NCI-H187 (cell line): ENCODE results near the gene ARAP1.

ENCODE experiments used
- DNase-seq, 2 experiments: peaks; one replicate each; lab custom pipeline; 2025; lab: John Stamatoyannopoulos, UW

ARAP1 gene

DNA sequence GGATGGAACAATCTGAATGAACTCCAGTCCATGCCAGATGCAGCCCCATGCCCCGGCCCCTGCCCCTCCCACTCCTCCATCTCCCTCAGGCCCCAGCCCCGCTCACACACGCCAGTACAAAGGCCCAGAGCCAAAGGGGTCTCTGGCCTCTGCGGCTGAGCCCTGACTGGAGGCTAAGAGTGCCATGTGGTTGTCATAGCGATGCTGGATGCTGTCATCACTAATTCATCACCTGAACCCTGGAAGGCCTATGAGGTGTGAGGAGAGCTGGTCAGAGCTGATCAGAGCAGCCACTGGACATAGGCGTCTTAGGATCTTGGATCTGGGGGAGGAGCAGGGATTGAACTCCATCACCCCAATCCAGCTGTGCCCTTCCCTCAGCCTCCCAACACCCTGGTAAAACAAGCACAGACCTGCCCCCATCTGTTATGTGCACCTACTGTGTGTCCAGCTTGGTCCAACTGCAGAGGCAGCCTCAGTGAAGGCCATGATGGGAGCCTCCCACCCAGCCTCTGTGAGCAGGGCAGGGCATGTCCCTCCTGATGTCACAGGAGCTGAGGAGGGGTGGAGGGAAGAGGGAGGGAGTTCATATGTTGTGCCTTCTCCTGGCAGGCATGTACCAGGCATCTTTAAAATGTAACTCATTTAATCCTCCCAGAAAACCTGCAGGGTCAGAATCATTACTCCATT is 94.7 kb downstream of the ARAP1 start:
- DNase-seq: no peak

DNA sequence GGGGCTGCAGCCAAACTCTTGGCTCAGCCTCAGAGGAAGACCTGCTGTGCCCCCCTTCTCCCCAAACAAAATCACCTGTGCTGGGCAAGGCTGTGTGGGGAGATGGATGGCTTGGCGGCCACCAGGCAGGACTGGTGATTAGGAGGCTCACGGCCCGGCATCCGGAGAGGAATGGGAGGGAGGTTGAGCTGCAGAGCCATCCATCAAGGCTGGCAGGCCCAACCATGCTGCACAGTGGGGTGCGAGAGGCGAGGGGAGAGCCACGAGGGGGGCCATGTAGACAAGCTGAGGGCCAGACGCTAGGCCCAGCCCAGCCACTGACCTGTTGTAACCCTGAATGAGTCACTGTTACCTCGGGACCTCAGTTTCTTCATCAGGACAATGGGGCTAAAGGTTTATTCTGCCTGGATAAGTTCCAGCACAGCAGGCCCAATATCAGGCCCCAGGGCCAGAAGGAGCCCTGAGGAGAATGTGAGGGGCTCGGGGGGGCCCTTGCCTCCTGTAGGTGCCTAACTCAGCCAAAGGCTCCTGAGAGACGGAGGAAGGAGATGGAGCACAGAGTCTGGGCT is 96.2 kb downstream of the ARAP1 start:
- no peak for DNase-seq

DNA sequence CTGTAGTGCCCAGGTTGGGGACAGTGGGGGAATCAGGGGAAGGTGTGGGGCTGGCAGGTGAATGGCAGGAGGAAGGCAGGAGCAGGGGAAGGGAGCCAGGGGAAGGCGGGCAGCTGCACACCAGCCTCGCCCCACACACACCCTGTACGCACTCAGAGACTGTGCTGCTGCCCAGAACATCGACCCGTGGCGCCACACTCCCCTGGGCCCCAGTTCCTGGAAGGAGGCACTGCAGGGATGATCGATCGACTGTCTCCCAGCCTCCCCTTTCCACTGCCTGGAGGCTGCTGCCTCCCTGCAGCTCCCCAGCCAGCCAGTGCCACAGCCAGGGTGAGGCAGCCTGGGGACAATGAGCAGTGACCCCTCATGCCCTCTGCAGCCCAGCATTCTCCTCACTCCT is 97.2 kb downstream of the ARAP1 start:
- peak; percentile 17 to 29 for DNase-seq

DNA sequence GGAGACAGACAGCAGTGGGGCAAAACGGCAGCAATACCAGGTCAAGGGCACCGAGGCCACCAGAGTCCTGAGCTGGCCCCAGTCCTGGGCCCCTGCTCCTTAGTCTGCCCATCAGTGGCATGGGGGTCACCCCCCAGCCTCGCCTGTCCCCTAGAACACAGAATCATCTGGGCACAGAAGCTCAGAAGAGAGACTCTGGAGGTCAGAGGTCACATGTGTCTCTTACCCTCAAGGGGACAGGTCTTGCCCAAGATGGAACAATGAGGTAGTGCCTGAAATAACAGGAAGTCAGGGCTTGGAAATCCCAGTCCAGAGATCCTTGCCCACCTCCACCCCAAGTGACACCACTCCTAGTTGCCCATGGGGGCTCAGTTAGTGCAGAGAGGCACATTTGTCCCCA is 98.6 kb downstream of the ARAP1 start:
- DNase-seq: no peak

DNA sequence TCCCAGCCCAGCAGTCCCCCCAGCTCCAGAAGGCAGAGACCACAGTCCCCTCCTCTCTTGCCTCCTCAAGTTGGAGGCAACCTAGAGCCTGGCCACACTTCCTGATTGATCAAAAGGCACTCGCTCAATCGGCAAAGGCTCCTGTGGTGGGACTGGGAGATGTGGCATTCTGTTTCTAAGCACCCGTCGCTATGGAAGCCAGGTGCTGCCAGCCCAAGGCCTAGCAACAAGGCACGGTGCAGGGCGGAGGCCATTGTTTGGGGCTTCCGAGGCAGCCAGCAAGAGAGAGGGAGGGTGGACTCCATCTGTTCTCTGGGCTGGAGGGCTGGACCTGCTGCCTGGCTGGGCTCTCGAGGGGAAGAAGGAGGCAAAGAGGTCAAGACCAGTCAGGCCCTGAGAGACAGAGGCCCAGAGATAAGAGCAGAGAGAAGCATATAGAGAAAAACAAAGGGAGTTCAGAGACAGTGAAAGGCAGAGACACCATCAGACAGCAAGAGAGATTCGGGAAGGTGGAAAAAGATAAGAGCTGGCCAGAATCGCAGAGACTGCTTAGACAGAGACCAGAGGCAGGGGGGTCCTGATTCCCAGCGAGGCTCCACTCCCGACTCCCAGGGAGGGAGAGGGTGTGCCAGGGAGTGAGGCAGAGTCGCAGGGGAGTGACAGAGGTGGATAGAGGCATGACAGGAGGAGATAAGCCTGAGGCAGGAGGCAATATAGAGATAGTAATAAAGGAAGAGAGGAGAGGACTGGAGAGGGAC is 99.2 kb downstream of the ARAP1 start:
- DNase-seq: peak; percentile 60 to 71

DNA sequence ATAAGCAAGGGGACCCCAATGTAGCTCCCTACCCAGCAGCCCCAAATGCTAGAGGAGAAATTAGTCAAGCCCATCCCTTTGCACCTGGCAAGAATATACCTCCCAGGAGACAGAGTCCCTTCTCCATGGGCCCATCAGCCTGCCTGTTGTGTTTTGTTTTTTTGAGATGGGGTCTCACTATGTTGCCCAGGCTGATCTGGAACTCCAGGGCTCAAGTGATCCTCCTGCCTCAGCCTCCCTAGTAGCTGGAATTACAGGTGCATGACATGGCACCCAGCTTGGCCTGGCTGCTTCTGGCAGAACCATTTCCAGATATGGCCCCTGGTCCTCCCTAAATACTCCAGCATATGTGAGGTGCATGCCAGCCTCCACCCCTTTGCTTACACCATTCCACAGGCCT is 100.1 kb downstream of the ARAP1 start:
- DNase-seq: no peak

DNA sequence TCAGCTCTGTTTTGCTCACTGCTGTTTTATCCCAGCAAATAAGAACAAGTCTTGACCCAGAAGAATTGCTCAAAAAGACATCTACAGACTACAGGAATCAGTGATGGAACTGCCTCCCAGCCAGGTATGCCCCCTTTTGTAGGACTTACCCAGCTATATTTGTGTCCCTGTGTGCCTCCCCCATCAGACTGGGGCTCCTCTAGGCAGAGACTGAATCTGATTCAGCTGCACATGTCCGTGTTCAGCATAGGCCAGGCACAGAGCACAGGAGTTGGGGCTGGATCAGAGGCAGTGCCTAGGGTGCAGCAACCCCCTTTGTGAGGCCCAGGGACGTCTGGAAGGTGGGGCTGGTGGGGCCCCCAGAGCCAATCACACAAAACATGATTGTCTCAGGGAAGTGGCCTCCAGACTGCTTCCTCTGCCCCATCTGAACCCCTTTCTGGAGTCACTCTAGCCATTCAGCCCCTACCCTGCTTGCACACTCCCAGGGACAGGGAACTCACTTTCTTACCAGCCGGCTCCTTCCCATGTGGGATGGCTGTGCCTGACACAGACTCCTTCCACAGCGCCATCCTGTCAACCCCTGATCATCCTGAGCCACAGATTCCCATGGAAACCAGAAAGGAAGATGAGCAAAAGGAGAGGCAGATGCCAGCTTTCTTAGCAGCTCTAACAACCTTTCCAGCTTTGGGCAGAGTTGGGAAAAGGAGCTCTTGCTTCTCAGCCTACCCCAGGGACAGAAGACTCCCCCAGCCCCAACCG is 102.8 kb downstream of the ARAP1 start:
- no peak for DNase-seq

DNA sequence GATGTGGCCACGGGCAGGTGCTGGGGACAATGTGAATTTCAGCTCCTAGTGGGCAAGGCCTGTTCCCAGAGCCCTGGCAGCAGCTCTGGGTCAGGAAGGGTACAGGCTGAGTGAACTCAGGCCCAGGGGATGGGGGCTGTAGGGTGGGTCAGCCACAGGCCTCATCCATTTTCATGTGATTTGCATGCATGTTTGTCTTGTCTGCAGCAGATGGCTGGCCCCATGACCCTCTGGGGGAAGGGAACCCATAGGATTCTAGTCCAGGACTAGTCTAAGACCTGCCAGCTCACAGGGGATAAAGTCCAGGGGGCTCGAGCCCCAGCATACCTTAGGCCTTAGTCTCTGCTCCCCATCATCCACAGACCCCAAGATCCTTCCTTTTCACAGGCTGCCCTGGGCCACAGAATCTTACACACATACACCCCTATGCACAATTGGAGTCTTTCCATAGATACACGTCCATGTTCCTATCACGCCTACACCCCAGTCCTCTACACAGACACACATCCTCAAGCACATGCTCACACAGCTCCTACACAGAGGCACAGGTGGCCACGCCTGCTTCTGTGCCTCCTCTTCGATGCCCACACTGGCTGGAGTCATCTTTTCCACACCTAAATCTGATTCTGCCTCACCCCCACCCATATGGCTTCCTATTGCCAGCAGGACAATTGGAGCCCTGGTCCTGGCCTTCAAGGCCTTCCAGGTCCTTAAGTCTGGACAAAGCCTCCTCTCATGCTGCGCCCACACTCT is 103.6 kb downstream of the ARAP1 start:
- DNase-seq: no peak

DNA sequence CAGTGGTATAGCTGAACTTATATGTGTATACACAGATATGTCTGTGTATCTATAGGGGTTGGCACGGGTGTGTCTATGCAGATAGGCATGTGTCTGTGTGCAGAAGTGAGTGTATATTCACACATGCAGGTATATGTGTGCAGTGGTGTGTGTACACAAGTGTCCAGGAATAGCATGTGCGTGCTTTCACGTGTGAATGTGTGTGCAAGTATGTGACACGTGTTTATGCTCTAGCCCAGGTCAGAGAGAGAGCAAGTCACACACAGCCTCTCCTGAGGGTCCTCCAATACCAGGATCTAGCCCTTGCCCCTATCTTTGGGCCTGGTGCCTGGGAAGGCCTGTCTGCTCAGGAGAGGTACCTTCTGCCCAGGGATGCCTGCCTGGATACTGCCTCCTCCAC is 104.3 kb downstream of the ARAP1 start:
- no peak for DNase-seq

DNA sequence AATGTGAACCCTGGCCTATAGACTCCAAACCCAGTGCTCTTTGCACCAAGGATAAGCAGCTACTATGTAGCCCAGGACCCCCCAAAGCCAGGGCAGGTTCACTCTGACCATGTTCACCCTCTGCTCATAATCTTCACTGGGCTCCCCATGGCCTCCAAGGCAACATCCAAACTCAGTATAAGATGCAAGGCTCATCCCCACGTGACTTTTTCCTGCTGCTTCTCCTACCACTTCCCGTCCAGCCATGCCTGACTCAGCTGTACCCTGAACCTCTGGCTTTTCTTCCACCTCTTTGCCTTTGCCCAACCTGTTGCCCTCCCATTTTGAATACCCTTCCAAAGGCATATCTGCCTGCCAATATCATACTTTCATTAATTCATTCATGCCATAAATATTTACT is 105.7 kb downstream of the ARAP1 start:
- DNase-seq: no peak

DNA sequence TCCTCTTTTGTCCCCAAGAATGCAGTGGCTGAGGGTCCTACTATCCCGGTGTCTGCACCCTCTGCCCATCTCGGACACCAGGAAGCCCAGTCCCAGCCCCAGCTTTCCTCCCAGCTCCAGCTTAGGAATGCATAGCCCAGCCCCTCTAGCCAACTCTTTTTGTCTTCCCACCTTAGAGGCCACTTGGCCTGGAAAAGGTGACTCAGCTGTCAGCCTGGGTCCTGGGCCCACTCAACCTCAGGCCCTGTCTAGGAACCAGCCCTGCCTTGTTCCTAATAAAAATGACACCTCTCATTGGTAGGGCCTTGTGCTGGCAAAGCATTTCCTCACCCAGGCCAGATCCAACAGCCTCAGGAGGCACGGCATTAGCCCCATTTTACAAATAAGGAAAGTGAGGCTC is 106.2 kb downstream of the ARAP1 start:
- no peak for DNase-seq

DNA sequence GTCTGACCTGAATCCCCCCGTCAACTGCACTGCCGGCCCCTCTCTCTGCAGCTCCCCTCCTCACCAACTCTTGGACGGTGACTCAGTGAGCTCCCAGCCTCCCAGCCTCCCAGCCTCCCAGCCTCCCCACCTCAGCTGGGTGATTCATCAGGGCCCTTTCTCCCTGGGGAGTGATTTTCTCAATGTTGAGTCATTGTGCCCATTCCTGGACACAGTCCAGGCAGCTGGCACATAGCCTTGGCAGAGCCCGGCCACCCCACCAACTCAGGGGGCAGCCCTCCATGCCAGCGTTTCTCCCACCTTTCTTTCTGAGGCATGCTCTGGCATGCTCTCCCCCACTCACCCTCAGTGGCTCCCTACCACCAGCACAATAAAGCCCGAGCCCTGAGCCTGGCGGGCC is 108.7 kb downstream of the ARAP1 start:
- DNase-seq: no peak

DNA sequence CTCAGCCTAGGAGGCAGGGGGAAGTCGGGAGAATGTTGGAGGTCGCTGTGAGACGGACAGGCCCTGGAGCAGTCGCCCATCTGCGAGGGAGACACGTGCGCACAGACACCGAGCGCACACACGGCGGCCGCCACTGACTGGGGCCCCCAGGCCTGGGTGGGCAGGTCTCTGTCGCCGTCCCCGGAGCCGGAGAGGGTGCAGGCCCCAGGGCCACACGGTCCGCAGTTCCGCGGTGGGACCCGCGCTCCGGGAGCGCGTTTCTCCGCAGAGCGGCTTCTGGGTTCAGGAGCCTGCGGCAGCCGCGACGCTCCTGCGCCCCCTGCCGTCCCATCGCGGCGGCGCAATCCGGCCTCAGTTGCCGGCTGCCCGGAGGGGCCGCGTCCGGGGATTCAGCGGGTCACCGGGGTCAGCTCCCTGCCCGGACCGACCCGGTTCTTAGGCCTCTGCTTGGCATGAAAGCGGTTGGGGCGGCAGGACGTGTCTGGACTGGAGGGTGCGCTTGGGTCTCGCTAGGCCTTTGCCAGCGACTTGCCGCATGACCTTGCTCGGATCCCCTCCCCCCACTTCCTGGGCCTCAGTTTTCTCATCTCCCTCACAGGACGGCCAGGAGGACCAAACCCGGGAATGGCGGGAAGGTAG is 109.2 kb downstream of the ARAP1 start:
- DNase-seq: no peak

DNA sequence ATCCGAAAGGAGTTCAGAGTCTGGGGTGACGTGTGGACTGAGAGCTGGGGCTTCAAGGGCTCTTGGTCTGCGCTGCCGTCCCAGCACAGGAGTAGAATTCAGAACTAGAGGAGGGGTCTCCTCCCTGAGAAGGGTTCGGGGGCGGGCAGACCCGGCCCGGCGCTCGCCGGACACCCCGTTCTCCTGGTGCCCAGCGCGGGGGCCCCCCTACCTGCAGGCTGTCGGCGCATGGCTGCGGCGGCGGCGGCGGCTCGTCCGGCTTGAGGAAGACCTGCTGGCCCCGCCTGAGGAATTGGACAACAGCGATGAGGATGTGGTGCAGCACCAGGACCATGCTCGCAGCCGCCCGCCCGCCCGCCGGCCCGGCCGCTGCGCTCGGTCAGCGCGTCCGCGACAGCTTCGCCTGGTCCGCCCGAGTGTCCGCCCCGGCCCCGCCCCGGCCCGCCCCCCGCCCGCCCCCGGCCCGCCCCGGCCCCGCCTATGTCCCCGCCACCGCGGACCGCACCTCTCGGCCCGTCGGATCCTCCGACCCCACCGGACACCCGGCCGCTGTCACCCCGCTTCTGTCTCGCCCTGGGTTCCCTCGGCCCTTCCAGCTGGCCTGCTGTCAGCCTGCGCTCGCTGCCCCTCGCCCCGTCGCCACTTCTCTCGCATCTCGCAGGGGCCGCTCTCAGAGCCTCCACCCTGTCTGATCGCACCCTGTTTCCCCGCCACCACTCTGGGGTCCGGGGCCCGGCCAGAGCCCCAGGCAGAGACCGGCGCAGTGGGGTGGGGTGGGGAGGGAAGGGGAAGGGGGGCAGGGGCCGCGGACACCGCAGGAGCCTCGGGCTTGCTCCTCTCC is 109.9 kb downstream of the ARAP1 start:
- DNase-seq: no peak

DNA sequence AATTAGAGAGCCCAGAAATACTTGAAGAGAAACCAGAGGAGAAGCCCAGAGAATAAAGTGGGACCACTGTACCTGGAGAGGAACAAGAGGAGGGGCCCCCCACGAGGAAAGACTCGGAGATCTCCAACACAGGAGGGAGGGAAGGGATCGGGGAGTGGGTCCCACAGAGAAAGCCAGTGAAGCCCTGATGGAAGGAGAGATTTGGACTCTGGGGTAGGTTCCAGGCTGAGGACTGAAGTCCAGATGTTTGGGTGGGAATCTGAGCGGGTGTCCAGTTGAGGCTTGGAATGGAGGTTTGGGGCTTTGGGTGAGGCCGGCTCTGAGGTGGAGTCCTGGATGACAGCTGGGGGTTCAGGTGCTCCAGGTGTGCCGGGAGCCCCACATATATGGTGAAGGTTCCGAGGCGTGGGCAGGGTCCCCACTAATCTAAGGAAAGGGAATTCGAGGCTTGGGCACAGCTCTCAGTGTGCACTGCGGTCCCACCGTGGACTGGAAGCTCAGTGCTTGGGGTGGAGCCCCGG is 110.6 kb downstream of the ARAP1 start:
- no peak for DNase-seq

DNA sequence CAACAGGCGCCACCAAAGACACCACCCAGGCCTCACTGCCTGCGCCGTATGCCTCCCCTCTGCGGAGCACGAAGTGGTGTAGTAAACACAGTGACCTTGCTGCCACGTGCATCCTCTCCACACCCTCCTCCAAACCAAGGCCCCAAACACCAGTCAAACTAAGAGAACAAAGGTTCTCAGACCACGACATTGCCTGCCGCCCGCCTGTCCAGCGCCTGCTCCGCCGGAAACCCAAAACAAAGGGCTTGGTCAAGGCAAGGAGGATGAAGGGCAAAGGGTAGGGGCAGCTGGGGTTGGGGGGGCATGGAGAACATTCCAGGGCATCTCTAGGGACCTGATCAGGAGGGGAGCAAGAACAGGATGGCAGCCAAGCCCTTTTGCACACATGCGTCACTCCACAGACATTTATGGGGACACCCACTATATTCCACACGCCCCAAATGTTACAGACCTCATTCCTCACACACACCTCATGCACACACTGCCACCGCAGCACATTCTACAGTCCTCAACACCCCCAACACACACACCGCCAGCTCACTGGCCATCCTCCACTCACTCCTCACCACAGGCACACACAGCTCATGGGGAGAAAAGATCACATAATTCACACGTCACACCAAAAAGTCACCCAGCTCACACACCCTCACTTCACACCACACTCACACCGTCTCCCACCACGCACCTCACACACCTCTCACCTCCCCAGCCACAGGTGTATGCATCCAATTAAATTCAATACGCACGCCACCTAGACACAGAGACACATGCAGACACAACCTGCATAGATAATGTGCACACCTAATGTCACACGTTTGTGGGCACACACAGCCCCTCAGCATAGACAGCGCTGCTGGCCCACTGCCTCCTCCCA is 112.5 kb downstream of the ARAP1 start:
- DNase-seq: no peak

DNA sequence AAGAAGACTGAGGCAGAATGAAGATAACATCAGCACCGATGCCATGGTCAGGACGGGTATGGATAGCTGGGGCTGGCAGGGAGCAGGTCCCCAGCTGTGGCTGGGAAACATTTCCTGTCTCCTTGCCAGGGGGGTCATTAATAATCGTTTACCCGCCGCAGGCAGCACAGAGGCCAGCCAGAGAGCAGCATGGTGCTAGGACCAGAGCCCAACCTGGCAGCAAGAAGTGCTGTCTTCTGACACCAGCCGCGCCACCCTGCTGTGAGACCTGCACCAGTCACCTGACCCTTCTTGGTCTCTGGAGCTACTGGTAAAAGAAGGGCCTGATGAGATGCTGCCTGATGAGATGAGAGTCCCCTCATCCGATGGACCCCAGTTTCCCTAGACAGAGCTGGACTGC is 114.3 kb downstream of the ARAP1 start:
- DNase-seq: no peak

DNA sequence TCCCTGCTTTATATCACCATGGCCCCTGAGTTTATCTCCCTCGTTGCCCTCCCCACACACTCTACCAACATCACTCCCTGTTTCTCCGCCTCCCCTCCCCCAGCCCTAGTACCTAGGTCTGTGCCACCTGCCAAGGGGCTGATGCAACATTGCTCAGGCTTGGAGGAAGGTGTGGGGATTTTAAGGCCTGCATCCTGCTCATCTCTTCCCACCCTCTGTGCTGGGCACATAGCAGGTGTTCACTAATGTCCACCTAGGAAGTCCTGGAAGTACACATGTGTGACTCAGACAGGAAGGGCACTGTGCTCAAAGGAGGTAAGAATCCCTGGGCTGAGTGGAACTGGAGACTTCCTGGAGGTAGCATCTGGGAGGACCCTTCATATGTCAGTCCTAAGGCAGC is 115.0 kb downstream of the ARAP1 start:
- no peak for DNase-seq

DNA sequence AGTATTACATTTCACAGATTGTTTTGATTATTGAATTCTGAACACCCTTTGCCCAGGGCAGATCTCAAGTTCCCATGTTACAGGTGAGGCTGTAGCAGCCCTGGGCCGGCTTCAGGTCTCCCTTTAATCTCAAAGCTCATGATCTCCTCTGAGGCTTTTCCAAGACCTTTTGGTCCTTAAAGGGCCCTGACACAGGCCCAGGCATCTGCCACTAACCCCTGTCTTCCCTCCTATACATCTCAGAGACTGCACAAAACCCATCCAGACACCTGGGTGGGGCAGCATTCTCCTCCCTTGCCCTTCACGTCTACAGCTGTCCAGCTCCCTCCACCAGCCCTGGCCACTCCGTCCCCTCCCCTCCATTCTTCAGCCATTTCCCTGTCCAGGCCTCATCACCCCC is 115.8 kb downstream of the ARAP1 start:
- DNase-seq: no peak
